GM12801 (cell line): ENCODE data around the gene DECR2.

Experiments used
- TF ChIP-seq, protein P1 (sequence below): IDR thresholded peaks from one replicate; pipeline ENCODE4 v1.5.1; 2011; ENCODE audit warnings: control low read depth; ENCODE audit not compliant: insufficient read length; ENCODE audit errors: extremely low read depth

The DECR2 gene

DNA sequence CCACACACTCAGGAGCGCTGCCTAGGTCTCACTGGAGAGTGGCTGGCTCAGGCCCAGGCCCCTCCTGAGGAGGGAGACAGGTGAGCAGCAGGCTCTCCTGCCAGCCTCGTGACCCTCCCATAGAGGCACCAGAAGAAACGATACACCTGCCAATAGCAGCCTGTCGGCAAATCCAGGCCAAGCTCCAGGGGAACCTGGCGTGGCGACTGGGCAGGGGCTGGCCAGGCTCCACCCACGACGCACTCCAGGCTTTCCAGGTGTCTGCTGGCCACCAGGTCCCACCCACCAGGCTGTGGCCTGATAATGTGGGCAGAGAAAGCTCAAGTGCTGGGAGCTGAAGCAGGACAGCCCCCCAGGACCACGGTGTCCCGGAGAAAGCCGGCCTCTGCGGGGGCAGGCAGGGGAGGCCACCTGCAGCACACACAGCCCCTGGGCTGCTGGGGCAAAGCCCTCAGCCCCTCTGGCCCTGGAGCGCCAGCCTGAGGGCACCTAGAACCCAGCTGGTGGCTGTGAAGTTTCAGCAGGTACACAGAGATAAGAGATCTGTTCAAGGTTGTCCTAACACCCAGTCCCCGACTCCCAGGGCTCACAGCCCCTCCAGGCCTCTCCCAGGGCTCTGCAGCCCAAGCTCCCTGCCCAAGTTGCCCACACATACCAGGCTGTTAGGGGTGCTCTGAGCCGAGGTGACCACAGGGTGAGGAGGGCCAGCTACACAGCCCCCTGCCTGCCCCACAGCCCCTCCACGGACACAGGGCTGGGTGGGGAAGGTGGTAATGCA lies 22.3 kb upstream of the DECR2 start:
- TF ChIP-seq, protein P1, sequence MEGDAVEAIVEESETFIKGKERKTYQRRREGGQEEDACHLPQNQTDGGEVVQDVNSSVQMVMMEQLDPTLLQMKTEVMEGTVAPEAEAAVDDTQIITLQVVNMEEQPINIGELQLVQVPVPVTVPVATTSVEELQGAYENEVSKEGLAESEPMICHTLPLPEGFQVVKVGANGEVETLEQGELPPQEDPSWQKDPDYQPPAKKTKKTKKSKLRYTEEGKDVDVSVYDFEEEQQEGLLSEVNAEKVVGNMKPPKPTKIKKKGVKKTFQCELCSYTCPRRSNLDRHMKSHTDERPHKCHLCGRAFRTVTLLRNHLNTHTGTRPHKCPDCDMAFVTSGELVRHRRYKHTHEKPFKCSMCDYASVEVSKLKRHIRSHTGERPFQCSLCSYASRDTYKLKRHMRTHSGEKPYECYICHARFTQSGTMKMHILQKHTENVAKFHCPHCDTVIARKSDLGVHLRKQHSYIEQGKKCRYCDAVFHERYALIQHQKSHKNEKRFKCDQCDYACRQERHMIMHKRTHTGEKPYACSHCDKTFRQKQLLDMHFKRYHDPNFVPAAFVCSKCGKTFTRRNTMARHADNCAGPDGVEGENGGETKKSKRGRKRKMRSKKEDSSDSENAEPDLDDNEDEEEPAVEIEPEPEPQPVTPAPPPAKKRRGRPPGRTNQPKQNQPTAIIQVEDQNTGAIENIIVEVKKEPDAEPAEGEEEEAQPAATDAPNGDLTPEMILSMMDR = no peak

DNA sequence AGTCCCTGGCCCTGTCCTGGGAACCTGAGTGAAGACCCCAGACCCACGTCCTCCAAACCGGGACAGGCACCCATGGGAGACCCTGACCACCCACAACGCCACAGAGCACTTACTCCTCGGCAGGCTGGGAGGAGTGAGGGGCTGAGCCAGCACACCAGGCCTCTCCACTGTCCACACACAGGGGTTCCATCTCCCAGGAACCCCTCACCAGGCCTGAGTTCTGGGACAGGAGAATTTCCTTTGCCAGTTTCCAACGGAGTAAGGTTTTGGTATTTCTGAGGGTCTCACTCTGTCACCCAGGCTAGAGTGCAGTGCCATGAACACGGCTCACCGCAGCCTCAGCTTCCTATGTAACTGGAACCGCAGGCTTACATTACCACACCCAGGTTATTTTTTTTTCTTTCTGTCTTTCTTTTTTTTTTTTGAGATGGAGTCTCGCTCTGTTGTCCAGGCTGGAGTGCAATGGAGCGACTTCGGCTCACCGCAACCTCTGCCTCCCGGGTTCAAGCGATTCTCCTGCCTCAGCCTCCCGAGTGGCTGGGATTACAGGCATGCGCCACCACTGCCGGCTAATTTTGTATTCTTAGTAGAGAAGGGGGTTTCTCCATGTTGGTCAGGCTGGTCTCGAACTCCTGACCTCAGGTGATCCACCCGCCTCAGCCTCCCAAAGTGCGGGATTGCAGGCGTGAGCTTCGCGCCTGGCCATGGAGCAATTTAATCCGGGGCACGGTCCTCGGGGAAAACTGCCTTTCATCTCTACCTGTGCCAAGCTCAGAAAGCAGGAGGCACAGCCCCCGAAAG lies 21.5 kb upstream of the DECR2 start:
- TF ChIP-seq, protein P1 = no peak

DNA sequence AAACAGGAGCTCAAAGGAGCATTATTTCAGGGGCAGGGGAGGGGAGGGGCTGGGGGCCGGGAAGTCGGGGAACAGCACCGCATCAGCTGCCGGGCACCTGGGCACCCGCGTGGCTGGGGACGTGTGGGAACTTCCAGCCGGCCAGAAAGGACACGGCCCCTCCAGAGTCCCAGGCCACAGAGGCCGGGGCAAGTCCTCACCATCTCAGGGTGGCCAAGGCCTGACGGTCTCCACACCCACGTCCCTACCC lies 21.0 kb upstream of the DECR2 start:
- TF ChIP-seq, protein P1 = no peak

DNA sequence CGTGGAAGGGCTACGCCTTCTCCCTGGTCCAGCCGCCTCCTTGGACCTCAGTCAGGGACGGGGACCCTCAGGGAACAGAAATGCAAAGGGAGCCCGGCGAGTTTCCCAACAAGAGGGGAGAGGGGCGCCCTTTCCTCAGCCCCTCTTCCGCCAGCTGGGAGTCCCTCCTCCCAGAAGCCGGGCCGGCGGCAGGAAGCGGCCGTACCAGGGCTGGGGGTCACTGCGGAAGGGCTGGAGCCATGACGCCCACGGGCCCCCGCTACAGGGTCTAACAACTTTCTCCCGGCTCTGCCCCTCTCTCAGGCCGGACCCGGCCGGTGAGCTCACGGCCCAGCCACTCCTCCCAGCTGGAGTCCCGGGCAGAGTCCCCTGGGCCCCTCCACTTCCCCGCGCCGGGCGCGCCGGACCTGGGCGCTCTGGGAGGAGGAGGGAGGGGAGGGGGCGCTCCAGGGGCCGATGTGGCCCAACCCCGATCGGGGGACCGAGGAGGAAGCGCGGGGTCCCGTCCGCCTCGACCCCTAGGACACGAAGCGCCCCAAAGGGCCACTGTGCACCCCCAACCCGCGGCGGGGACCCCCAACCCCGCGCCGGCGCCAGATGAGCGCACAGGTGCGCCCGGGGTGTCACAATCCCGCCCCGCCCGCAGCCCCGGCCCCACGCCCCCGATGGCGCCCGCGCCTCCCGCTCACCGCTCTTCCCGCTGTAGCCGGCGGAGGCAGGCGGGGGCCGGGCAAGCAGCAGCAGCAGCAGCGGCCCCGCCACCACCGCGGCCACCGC lies 20.5 kb upstream of the DECR2 start:
- TF ChIP-seq, protein P1 = no peak

DNA sequence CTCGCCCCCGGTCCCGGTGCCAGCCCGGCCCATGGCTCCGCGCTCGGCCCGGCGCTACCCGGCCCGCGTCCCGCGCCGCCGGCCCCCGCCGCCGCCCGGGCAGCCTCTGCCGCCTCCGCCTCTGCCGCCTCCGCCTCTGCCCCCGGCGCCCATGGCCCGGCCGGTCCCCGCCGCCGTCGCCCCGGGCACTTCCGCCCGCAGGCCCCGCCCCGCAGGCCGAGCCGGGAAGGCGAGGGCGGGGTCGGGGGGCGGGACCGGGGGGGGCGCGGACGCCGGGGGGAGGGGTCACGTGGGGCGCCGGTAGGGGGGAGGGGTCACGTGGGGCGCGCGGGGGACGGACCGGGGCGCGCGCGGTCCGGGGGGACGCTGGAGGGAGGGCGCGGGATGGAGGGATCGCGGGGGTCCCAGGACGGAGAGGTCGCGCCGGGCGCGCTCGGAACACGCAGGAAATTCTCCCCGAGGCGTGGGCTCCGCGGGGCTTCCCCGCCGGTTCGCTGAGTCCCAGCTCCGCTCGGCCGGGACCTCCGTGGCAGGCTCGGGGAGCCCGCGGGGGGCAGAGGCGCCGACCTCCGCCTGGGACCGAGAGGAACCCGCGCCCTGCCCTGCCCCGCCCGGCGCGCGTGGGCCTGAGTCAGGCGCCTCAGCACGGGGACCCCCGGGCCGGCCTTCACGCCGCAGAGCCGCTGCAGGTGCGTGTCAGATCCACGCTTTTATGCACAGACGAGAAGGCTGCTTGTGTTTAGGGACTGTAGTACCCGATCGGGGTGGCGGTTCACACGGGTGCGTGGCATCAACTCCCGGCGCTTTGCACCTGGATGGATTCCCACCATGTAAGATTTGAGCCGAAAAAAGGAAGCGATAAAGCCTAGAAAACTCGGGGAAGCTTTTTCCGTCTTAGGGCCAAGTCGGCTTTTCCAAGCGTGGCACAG lies 19.6 kb upstream of the DECR2 start, which contains the start of gene PGAP6:
TSS of gene PGAP6 (minus strand) at position 190 of the 929 bp plus-strand sequence. CDS start at position 33, 157 bp downstream.
- TF ChIP-seq, protein P1 = no peak

DNA sequence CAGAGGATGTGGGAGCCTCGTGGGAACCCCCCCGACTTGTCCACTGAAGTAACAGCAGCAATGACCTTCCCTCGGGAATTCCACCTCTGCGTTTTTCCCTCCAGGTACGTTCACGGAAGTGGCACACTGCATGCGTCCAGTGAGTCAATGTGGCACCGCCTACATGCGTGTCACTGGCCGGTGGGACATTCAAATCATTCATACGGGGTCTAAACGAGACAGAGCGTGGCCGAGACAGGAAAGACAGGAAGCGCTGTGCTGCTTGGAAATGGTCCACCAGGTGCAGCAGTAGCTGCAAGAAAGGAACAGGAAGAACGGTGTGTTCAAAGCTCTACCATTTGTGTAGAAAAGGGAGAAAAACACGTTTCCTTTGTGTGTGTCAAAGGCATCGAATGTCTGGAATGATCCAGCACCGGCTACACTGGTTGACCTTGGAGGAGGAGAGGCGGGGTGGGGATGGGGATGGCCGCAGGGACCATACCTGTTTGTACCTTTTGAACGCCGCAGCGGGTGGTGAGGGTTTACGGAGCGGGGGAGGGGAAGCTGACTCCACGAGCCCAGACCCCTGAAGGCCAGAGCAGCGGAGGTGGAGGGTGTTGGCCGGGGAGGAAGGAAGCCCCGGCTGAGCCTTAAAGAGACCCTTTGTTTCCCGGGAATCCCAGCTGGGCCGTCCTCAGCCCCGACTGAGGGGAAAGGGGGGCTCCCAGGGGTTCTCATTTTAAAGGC lies 18.2 kb upstream of the DECR2 start:
- TF ChIP-seq, protein P1 = no peak
